Thyroid gland (tissue), 4 donors: Measurements from ENCODE around the gene PLPP3.

ENCODE experiments used
- POLR2A ChIP-seq, 2 donors: fragments of 450-650 bp; IDR thresholded peaks; one replicate each; pipeline ENCODE4 v1.6.1; 2017; ENCODE audit warnings: antibody characterized with exemption in 2 of 2, mild to moderate bottlenecking in 2 of 2, moderate library complexity in 1 of 2
- TF ChIP-seq, protein P1 (sequence below), 6 experiments: fragments of 200-600 bp in 3 of 6; fragments of 450-650 bp in 3 of 6; sonication (generic) in 3 of 6; IDR thresholded peaks; one replicate each; pipeline ENCODE4 v1.5.1; 2016 to 2019; ENCODE audit warnings: antibody characterized with exemption in 6 of 6, mild to moderate bottlenecking in 2 of 6, inconsistent platforms in 1 of 6, moderate library complexity in 1 of 6

DNA sequence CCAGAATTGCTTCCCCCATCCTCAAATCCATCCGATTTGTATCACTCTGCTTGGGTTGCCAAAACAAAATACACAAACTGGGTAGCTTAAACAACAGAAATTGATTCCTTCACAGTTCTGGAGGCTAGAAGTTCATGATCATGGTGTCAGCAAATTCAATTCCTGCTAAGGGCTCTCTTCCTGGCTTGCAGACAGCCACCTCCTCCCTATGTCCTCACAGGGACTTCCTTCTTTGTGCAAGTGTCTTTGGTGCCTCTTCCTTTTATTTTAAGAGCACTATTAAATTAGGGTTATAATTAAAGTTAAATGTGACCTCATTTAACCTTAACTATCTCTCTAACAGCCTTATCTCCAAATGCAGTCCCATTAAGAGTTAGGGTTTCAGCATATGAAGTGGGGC lies 112.8 kb downstream of the PLPP3 start:
- TF ChIP-seq, protein P1, sequence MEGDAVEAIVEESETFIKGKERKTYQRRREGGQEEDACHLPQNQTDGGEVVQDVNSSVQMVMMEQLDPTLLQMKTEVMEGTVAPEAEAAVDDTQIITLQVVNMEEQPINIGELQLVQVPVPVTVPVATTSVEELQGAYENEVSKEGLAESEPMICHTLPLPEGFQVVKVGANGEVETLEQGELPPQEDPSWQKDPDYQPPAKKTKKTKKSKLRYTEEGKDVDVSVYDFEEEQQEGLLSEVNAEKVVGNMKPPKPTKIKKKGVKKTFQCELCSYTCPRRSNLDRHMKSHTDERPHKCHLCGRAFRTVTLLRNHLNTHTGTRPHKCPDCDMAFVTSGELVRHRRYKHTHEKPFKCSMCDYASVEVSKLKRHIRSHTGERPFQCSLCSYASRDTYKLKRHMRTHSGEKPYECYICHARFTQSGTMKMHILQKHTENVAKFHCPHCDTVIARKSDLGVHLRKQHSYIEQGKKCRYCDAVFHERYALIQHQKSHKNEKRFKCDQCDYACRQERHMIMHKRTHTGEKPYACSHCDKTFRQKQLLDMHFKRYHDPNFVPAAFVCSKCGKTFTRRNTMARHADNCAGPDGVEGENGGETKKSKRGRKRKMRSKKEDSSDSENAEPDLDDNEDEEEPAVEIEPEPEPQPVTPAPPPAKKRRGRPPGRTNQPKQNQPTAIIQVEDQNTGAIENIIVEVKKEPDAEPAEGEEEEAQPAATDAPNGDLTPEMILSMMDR (IDR thresholded peaks at IDR 0.05) = no peak
- TF ChIP-seq POLR2A (IDR thresholded peaks at IDR 0.05) = no peak
